Stimulated activated effector memory CD8-positive, alpha-beta T cell treated with anti-CD3 and anti-CD28 coated beads, Interleukin-12 subunit alpha, Interleukin-12 subunit beta, amount 100 ng/mL, for 72 hours (primary cell): ENCODE measurements around the gene TMC6.
"Not testable (repeated sequence)": the region's sequence is repeated elsewhere in the genome, so short reads cannot be mapped to it uniquely, and the experiment has no call there.

Experiments
- ATAC-seq: fragments of 150-1000 bp; cut with Tn5 transposase; 2 replicates; pipeline ENCODE4 v1.10.0; 2021
- DNase-seq, 2 donors: peaks; one replicate each; pipeline ENCODE4 v3.0.0; 2021 to 2022; ENCODE audit warnings: low spot score in 2 of 2
- H3K27ac Mint-ChIP-seq: one replicate; pipeline ENCODE4 v1.8.0; 2022; ENCODE audit warnings: mild to moderate bottlenecking, mixed read lengths
- H3K36me3 Mint-ChIP-seq: one replicate; pipeline ENCODE4 v1.8.0; 2022; ENCODE audit warnings: mild to moderate bottlenecking, mixed read lengths
- H3K4me1 Mint-ChIP-seq: one replicate; pipeline ENCODE4 v1.8.0; 2022; ENCODE audit warnings: mixed read lengths
- H3K4me3 Mint-ChIP-seq: one replicate; pipeline ENCODE4 v1.8.0; 2022; ENCODE audit warnings: mild to moderate bottlenecking, mixed read lengths
- H3K9me3 Mint-ChIP-seq: one replicate; pipeline ENCODE4 v1.8.0; 2022; ENCODE audit warnings: mixed read lengths

TMC6 gene

DNA sequence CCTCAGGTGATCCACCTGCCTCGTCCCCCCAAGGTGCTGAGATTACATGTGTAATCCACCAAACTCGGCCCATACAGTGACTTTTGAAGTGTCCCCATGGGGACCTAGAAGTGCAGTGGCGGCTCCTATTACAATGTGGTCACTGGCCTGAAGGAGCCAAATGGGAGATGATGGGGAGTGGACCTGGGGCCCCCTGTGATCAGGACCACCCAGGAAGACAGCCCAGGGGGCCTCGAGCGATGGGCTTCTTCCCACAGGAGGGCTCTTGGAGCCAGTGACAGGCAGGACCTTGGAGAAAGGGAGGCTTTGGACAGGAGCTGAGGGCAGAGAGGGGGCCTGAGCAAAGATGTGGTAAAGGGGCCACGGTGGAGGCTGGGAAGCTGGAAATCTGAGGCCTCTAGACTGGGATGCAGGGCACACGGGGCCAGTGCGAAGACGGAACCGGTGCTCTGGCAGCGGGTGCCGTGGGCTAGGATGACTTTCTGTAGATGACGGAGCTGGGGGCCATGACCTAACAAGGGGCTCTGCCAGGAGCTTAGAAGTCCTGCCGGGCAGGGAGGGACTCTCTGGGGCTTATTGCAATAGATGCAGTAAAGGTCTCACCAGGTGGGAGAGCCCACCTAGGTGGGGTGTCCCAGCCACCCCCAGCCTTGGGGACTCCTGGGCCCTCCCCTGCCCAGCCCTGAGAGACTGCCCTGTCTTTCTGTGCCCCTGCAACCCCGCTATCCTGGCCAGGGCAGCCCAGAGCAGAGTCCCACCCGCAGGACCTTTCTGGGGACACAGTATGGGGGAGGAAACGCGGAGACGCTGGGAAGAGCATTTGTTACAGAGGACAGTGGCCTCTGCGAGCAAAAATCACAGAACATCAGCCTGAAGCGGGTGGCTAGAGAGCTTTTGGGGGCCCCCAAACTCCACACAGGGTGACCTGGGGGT is 14.9 kb upstream of the TMC6 start:
- H3K36me3 Mint-ChIP-seq = peaks cover 67% of the 10 kb centered on the region
- H3K4me3 Mint-ChIP-seq = no peak overlapping the region
- H3K4me1 Mint-ChIP-seq = peaks cover 38% of the 10 kb centered on the region
- ATAC-seq (no peak), DNase-seq (no peak)
- no peaks in the 10 kb centered on the region for H3K9me3 Mint-ChIP-seq
- peak overlapping the region; percentile 79 for H3K27ac Mint-ChIP-seq

DNA sequence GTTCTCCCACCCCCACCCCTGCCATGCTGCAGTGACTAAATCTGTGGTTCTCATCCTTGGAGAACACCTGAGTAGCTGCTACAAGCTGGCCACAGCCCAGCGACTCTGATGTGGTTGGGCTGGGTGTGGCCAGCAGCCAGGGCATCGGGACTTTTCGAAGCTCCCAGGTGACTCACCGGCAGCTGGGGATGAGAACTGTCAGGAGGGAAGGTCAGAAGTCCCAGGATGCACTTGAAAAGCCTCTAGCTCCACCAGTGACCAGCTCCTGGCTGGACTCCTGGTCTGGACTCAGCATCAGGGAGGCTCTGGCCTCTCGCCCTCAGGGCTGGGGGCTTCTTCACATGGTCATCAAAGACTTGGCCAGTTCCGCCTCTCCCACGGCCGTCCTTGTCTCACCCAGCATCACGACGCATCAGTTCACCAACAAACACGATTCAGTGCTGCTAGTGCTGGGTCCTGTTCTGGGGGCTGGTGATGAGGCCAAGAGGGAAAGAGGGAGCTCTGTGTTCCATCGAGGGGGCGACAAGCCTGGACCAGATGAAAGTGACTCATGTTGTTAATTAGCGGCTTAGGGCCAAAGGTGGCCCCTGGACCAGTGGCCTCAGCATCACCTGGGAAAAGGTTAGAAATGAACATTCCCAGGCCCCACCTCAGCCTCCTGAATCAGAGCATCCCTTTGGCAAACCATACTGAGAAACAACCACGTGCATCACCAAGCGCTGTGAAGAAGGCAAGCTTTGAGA is 13.7 kb upstream of the TMC6 start:
- Mint-ChIP-seq H3K9me3 (no peaks in the 10 kb centered on the region), H3K27ac (peak overlapping the region; percentile 79), H3K4me1 (peaks cover 48% of the 10 kb centered on the region), H3K4me3 (no peak overlapping the region), H3K36me3 (peaks cover 79% of the 10 kb centered on the region)
- DNase-seq (no peak), ATAC-seq (no peak)

DNA sequence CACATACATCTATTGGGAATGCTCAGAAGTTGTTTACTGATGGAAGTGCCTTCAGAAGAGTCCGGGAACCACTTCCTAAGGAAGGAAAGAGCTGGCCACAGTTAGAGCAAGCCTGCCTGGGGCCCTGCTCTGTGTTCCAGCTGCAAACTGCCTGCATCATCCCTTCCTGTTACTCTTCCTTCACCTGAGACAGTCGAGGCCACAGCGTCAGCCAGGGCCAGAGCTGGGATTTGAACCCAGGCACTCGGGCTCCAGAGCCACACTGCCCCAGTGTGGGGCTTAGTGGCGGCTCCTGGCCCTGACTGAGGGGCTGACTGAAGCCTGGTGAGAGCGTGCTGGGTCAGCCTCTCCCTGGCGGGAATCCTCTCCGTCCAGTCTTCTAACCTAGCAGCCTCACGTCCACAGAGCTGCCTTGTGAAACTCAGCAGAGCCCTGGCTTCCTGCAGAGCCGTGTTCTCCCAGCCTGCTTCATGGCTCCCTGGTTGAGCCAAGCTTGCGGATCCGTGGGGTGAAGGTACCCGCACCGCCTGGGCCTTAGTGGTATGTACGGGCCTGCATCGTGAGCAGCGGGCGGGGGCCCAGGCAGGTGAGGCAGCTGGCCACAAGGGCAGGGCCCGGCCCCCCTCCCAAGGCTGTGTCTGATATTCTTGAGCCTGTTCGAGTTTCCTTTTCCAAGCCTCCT is 13.0 kb upstream of the TMC6 start:
- DNase-seq (no peak), ATAC-seq (no peak)
- Mint-ChIP-seq H3K4me1 (peaks cover 55% of the 10 kb centered on the region), H3K27ac (peak overlapping the region; percentile 56), H3K4me3 (no peak overlapping the region), H3K36me3 (peaks cover 86% of the 10 kb centered on the region), H3K9me3 (no peaks in the 10 kb centered on the region)

DNA sequence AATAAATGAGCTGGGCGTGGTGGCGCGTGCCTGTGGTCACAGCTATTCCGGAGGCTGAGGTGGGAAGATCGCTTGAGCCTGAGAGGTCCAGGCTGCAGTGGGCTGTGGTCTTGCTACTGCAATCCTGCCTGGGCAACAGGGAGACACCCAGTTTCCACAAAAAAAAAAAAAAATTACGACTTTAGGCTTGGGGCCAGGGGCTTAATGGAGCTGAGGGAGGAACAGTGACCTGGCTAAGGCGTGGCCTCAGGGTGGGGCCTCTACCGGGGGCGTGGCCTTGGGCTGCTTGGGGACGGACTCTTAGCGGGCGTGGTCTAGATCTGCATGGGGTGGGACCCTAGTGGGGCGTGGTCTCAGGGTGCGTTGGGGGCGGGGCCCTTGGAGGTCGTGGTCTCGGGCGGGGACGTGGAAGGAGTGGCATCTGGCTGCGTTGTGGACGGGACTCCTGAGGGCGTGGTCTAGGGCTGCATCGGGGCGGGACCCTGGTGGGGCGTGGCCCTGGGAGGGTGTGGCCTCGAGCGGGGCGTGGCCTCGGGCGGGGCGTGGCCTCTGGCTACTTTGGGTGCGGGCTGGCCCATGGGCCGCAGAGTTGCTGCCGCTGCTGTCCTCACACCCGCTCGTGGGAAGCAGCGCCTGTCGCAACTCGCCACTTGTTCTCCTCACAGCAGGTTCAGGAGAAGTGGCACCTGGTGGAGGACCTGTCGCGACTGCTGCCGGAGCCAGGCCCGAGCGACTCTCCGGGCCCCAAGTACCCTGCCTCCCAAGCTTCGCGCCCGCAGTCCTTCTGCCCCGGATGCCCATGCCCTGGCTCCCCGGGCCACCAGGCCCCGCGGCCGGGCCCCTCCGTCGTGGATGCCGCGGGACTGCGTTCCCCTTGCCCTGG is 11.9 kb upstream of the TMC6 start:
- peak; percentile 88 for ATAC-seq
- H3K4me3 Mint-ChIP-seq = peak overlapping the region; percentile 53
- peak overlapping the region; percentile 88 for H3K27ac Mint-ChIP-seq
- no peaks in the 10 kb centered on the region for H3K9me3 Mint-ChIP-seq
- H3K4me1 Mint-ChIP-seq = peaks cover 67% of the 10 kb centered on the region
- peak; percentile 97 to 99 for DNase-seq
- H3K36me3 Mint-ChIP-seq = peaks cover 89% of the 10 kb centered on the region

DNA sequence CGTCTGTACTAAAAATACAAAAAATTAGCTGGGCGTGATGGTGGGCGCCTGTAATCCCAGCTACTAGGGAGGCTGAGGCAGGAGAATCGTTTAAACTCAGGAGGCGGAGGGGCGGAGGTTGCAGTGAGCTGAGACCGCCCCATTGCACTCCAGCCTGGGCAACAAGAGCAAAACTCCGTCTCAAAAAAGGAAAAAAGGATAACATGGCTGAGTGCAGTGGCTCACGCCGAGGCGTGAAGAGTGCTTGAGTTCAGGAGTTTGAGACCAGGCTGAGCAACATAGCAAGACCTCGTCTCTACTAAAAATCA is 11.3 kb upstream of the TMC6 start:
- ATAC-seq, DNase-seq, H3K9me3 Mint-ChIP-seq: not testable (repeated sequence)
- H3K27ac Mint-ChIP-seq = peak overlapping the region; percentile 88
- peaks cover 70% of the 10 kb centered on the region for H3K4me1 Mint-ChIP-seq
- H3K4me3 Mint-ChIP-seq = peak overlapping the region; percentile 53
- peaks cover 95% of the 10 kb centered on the region for H3K36me3 Mint-ChIP-seq

DNA sequence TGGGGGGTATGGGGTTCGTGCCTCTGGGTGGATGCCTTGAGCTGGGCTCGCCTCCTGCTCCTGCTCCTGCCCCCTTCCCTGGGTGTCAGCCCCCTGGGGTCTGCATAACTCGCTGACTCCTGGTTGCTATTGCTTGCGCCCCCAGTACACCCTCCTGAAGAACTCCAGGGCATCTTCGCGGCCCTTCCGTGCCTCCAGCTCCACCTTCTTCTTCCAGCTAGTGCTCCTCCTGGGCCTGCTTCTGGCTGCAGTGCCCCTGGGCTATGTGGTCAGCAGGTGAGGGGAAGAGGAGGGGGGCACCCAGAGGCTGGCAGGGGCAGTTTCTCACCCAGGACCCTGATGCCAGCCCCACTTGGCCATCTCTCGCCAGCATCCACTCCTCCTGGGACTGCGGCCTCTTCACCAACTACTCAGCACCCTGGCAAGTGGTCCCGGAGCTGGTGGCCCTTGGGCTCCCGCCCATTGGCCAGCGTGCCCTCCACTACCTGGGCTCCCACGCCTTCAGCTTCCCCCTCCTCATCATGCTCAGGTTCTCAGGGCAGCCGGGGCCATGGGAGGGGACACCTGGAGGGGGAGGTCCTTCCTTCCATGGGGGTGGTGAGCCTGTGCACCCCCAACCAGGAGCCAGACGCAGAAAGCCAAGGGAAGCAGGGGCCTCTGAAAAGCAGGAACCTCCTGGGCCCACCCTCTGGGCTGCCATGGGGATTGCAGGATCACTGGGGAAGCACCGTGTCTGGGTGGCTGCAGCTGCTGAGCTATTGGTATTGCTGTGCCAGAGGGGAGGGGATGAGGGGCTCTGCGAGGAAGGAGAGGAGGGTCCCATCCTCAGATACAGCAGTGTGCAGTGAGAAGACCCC is 9.9 kb upstream of the TMC6 start:
- DNase-seq (no peak), ATAC-seq (no peak)
- H3K36me3 Mint-ChIP-seq = peaks cover 100% of the 10 kb centered on the region
- peak overlapping the region; percentile 88 for H3K27ac Mint-ChIP-seq
- peaks cover 72% of the 10 kb centered on the region for H3K4me1 Mint-ChIP-seq
- H3K9me3 Mint-ChIP-seq = no peaks in the 10 kb centered on the region
- peak overlapping the region; percentile 20 for H3K4me3 Mint-ChIP-seq

DNA sequence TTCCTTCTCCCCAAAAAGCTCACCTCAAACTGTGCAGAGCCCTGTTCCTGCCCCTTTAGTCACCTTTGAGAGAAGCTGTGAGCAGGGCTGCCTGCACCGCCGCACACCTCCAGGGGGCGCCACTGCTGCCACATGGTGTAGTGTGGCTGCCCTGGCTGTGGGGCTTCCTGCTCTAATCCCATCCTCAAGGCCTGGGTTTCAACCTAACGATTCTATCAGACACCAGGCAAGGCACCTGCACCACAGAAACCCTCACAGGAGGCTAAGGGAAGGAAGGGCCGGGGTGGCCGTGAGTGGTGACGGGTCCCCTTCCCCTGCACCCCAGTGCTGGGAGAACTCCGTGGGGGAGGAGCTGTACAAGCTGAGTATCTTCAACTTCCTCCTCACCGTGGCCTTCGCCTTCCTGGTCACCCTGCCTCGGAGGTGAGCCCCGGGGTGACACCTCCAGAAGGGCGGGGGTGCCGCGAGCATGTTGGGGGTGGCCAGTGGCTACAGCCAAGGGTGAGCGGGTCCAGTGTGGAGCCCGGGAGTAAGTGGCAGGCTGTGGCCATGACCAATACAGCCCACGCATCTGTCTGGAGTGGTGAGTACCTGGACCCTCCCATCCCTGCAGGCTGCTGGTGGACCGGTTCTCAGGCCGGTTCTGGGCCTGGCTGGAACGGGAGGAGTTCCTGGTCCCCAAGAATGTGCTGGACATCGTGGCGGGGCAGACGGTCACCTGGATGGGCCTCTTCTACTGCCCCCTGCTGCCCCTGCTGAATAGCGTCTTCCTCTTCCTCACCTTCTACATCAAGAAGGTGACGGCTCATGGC is 9.0 kb upstream of the TMC6 start:
- peak; percentile 9 for ATAC-seq
- DNase-seq = peak in 1 of 2 donors; percentile 69
- peak overlapping the region; percentile 21 for H3K4me3 Mint-ChIP-seq

DNA sequence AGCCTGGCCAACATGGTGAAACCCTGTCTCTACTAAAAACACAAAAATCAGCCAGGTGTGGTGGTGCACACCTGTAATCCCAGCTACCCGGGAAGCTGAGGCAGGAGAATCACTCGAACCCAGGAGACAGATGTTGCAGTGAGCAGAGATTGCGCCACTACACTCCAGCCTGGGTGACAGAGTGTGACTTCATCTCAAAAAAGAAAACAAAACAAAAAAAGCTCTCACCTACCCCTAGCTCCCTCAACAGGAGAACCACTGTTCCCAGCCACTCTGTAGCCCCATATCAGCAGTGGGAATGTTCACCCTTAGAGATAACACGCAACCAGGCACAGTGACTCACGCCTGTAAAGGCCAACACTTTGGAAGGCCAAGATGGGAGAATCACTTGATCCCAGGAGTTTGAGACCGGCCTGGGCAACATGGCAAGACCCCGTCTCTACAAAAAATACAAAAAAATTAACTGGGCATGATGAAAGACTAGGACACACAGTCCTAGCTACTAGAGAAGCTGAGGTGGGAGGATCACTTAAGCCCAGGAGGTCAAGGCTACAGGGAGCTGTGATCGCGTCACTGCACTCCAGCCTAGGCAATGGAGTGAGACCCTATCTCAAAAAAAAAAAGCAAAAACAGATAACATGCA is 7.4 kb upstream of the TMC6 start:
- Mint-ChIP-seq H3K36me3 (peaks cover 98% of the 10 kb centered on the region), H3K4me3 (peak overlapping the region; percentile 25), H3K27ac (peak overlapping the region; percentile 72), H3K4me1 (peaks cover 82% of the 10 kb centered on the region), H3K9me3 (no peaks in the 10 kb centered on the region)
- DNase-seq (no peak), ATAC-seq (no peak)

More for the DNA sequence above, 9.0 kb upstream of the TMC6 start:
- Mint-ChIP-seq H3K27ac (peak overlapping the region; percentile 88), H3K36me3 (peaks cover 100% of the 10 kb centered on the region), H3K4me1 (peaks cover 75% of the 10 kb centered on the region), H3K9me3 (no peaks in the 10 kb centered on the region)

DNA sequence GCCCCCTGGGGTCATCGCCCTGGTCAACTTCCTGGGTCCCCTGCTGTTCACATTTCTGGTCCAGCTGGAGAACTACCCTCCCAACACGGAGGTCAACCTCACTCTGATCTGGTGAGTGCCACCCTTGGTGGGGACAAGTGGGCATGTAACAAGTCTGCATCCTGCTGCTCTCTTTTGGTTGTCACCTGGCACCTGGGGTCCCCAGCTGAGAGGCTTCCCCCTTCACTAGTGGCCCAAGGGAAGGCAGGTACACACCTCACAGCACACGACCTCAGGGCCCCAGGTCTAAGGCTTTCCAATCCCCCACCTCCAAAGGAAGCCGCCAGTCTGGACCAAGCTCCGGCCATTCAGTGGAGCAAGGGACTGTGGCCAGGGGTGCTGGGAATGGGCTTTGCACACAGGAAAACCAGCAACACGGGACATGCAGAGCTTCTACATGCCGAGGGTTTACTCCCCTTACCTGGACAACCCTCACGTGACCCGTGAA is 6.4 kb upstream of the TMC6 start:
- ATAC-seq (no peak), DNase-seq (no peak)
- Mint-ChIP-seq H3K36me3 (peaks cover 98% of the 10 kb centered on the region), H3K9me3 (no peaks in the 10 kb centered on the region), H3K4me3 (peak overlapping the region; percentile 99), H3K27ac (no peak overlapping the region), H3K4me1 (peaks cover 86% of the 10 kb centered on the region)

DNA sequence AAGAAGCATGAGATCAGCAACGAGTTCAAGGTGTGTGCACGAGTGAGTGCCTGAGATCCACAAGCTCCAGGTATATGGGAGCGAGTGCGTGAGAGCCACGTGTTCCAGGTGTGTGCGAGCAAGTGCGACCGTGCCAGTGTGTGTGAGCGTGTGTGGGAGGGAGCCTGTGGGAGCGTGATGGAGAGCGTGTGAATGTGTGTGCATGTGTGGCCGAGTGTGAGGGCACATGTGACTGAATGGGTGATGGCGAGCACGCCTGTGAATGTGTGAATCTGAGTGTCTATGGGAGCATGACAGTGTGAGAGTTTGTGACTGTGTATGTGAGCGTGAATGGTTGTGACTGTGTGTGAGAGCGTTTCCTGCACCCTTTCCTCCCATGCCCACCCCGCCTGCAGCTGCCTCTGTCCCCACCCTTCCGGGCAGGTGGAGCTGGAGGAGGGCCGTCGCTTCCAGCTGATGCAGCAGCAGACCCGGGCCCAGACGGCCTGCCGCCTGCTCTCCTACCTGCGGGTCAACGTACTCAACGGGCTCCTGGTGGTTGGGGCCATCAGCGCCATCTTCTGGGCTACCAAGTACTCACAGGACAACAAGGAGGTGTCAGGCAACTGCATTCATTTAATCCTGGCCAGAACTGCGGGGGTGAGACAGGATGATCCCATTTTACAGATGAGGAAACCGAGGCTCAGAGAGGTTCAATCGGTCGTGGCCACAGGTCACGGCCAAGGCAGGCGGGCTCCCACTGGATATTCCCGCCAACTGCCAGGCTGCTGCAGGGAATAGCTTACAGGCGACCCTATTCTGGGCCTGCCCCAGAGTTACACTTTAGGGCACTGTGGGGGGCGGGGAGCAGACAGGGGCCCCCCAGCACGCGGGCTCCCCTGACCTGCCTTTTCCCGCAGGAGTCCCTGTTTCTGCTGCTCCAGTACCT is 5.7 kb upstream of the TMC6 start:
- Mint-ChIP-seq H3K9me3 (no peaks in the 10 kb centered on the region), H3K27ac (peak overlapping the region; percentile 97), H3K36me3 (peaks cover 97% of the 10 kb centered on the region), H3K4me3 (peak overlapping the region; percentile 99), H3K4me1 (peaks cover 87% of the 10 kb centered on the region)
- DNase-seq = peak; percentile 59 to 84
- ATAC-seq = peak; percentile 19

DNA sequence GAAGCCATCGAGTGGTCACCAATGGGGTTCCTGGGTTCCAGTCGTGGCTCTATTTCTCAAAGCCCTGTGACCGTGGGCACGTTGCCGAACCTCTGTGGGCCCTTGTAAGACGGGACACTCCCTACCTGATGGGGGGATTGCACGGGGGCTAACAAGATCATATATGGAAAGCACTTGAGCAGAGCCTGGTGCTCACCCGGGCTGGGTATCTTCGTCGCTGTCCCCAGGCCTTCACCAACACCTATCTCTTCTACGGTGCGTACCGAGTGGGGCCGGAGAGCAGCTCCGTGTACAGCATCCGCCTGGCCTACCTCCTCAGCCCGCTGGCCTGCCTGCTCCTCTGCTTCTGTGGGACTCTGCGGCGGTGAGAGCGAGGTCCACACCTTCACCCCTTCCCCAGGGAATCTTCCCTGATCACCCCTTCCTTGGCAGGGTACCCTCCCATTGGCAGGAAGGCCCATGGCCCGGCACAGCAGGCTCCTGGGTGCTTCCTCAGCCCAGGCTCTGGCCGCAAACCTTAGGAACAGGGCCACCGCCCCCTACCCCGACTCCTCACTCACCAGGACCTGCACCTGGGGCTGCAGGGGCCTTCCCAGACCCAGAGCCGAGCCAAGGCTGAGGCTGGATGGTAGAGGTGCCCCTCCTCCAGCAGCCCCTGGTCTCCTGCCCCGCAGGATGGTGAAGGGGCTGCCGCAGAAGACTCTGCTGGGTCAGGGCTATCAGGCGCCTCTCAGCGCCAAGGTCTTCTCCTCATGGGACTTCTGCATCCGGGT is 4.8 kb upstream of the TMC6 start:
- no peak for ATAC-seq
- no peaks in the 10 kb centered on the region for H3K9me3 Mint-ChIP-seq
- DNase-seq = no peak
- H3K27ac Mint-ChIP-seq = peak overlapping the region; percentile 97
- H3K4me1 Mint-ChIP-seq = peaks cover 84% of the 10 kb centered on the region
- H3K36me3 Mint-ChIP-seq = peaks cover 95% of the 10 kb centered on the region
- H3K4me3 Mint-ChIP-seq = peak overlapping the region; percentile 99
